ENCODE data around the gene GRIA4.
A peak's percentile ranks its signal among the peaks of the same experiment; 100 is the strongest.
"Not testable (repeated sequence)": the region's sequence is repeated elsewhere in the genome, so short reads cannot be mapped to it uniquely, and the experiment has no call there.

Gene GRIA4

GRCh38 chr11:105861225-105861624, 251.4 kb downstream of the GRIA4 start:
- TF ChIP-seq CTCF (IDR thresholded peaks at IDR 0.05; ENCODE audit: borderline replicate concordance, insufficient read depth, low read depth, low read length): no peak
- H3K4me3 ChIP-seq (ENCODE audit: low read depth, low read length): no peak overlapping the region

GRCh38 chr11:105862736-105863367, 253.0 kb downstream of the GRIA4 start:
- H3K4me3 ChIP-seq (ENCODE audit: low read depth, low read length): no peak overlapping the region
- TF ChIP-seq CTCF (IDR thresholded peaks at IDR 0.05; ENCODE audit: borderline replicate concordance, insufficient read depth, low read depth, low read length): peak; percentile 27; the same call in 1 of the 2 replicates

DNA sequence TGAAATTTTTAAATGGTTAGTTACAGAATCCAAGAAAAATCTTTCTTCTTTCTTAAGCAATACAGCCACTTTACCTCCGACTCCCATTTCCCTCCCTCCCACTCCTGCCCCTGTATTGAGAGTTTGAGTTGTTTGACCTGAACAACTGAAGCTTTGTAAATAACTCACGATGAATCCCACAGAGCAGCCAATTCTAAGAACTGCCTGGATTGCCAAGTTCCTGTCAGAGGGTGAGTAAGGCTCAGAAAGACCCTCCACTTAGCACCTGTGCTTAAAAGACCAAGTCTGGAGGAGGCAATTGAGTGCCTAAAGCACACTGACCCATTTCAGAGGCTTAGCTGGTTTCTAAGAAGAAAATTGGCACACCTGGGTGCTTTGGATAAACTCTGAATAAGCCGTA, 253.7 kb downstream of the GRIA4 start:
- no peak overlapping the region for H3K4me3 ChIP-seq (ENCODE audit: low read depth, low read length)
- TF ChIP-seq CTCF (IDR thresholded peaks at IDR 0.05; ENCODE audit: borderline replicate concordance, insufficient read depth, low read depth, low read length): no peak

- TF ChIP-seq CTCF (IDR thresholded peaks at IDR 0.05; ENCODE audit: borderline replicate concordance, insufficient read depth, low read depth, low read length): no peak
- no peak overlapping the region for H3K4me3 ChIP-seq (ENCODE audit: low read depth, low read length)
Measured at GRCh38 chr11:105867742-105868141, 257.9 kb downstream of the GRIA4 start.

DNA sequence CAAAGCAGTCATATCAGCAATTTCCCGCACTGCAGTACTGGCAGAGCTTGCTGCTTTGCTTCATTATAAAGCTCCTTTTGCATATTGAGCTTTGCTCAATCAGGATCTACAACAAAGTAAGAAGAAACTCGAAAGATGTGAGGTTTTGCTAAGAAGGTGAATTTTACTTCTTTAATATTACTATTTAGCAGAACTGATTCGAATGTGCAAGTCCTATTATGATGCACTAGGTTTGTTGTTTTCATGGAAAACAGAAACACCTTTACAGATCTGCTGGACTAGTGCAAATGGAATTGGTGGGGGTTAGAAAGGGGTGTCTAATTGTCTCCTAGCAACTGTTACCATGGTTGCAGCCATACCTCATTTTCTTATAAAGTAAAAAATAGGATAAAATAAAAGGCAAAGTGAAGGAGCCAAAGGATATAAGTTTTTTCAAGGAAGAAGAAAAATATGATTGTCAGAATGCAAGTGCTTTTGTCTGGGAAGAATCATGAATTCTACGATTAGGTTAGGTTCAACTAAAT, 259.0 kb downstream of the GRIA4 start:
- no peak for TF ChIP-seq CTCF (IDR thresholded peaks at IDR 0.05; ENCODE audit: borderline replicate concordance, insufficient read depth, low read depth, low read length)
- H3K4me3 ChIP-seq (ENCODE audit: low read depth, low read length): no peak overlapping the region

- H3K4me3 ChIP-seq (ENCODE audit: low read depth, low read length): no peak overlapping the region
- TF ChIP-seq CTCF (IDR thresholded peaks at IDR 0.05; ENCODE audit: borderline replicate concordance, insufficient read depth, low read depth, low read length): no peak
Measured at GRCh38 chr11:105870516-105871113, 260.7 kb downstream of the GRIA4 start.

DNA sequence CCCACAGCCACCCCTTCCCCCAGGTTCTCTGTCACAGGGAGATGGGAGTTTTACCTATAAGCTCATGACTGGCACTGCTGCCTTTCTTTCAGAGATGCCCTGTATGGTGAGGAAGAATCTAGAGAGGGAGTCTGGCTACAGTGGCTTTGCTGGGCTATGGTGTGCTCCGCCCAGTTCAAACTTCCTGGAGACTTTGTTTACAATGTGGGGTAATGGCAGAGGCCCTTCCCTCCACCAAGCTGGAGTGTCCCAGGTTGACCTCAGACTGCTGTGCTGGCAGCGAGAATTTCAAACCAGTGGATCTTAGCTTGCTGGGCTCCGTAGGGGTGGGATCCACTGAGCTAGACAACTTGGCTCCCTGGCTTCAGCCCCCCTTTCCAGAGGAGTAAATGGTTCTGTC, 268.6 kb downstream of the GRIA4 start:
- H3K4me3 ChIP-seq (ENCODE audit: low read depth, low read length): no peak overlapping the region
- no peak for TF ChIP-seq CTCF (IDR thresholded peaks at IDR 0.05; ENCODE audit: borderline replicate concordance, insufficient read depth, low read depth, low read length)

GRCh38 chr11:105878927-105879326, 269.1 kb downstream of the GRIA4 start:
- not testable (repeated sequence) for H3K4me3 ChIP-seq (ENCODE audit: low read depth, low read length)
